GM18951 (cell line): Measurements from ENCODE around the gene PARD3B.

ENCODE experiments used
- POLR2A ChIP-seq: IDR thresholded peaks from 4 replicates; pipeline ENCODE4 v1.6.1; 2011; ENCODE audit warnings: mild to moderate bottlenecking; ENCODE audit not compliant: insufficient read length, insufficient read depth; ENCODE audit errors: extremely low read depth
- in situ Hi-C: fragments of 300-500 bp; cut with MboI; formaldehyde crosslinking; loops from one replicate; pipeline ENCODE4 v1.12.0; 2022; ENCODE audit warnings: low sequenced_read_pairs, mixed read lengths, inconsistent platforms; ENCODE audit not compliant: unreplicated experiment

The PARD3B gene

DNA sequence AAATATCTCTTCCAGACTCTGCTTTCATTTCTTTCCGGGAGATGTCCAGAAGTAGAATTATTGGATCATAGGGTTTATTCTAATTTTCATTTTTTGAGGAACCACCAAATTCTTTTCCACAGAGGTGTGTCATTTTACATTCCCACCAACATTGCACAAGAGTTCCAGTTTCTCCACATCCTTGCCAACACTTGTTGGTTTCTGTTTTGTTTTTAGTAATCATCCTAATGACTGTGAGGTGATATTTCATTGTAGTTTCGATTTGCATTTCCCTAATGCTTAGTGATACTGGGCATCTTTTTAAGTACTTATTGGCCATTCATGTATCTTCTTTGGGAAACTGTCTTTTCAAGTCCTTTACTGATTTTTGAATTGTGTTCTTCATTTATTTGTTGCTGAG is 513.1 kb downstream of the PARD3B start:
- TF ChIP-seq POLR2A: no peak
- in situ Hi-C loops: no loop called here

DNA sequence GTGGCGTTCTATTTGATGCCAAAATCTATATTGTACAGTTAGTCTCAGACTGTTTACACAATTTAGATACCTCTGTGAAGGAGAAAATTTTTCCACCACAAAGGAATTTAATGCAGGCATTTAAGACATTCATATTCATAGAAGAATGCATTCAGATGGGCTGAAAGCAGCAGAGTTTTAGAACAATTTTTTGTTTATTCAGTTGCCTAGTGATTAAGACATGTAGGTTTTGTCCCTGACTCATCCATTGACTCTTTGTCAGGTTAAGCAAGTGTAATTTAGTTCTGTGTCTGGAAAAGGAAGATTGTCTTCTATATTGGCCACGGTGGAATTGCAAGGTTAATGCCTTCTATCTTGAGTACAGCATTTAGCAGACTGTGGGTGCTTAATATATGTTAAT is 515.0 kb downstream of the PARD3B start:
- in situ Hi-C loops: no loop called here
- no peak for TF ChIP-seq POLR2A

DNA sequence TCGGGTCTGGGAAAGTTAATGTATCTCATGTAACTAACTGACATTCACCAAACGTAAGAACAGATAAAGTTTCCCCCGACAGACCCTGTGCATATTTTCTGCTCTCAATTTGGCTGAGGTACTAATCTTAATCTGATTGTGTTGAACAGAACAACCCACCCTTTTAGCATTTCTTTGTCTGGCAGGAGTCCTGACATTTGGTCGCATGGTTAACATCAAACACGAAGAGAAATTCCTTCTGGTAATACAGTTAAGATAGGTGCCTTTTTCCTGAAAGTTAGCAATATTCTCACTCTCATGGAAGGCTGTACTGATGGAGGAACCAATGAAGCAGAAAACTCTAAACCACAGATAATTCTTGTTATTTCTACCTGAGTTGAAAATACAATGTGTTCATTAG is 520.8 kb downstream of the PARD3B start:
- in situ Hi-C loops: no loop called here
- no peak for TF ChIP-seq POLR2A

DNA sequence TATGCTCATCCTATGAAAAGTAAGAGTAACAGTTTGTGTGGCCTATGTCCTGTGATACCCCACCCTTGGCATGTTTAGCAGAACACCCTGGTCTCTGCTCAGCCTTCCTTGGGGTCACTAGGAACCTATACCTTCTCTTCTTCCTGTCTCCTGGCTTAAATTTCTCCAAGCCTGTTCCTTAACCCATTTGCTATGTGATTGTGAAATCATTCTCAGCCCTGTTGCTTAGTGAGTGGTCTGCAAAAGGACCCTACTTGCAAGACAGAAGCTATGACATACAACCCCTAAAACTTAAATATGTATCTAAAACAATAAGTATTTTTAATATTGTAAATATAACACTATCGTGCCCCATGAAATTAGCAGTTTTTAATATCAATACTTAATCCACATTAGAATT is 524.7 kb downstream of the PARD3B start:
- in situ Hi-C loops: no loop called here
- no peak for TF ChIP-seq POLR2A

DNA sequence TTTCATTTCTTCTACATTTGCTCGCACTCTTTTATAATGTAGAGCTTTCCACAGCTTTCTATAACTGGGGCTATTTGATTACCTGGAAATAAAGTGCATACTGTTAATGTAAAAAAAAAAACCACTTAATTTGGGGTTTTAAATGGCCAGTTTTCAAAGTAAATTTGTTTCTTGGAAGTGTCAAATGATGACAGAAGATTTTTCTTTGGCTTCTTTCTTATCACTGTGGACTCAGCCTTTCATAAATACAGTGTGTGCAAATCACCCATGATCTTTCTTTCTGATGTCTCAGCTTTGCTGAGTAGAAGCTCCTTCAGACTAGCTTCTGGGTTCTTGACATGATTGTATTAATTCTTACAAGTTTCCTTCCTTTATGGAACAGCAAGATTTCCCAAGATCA is 525.6 kb downstream of the PARD3B start:
- in situ Hi-C loops: no loop called here
- TF ChIP-seq POLR2A: no peak

DNA sequence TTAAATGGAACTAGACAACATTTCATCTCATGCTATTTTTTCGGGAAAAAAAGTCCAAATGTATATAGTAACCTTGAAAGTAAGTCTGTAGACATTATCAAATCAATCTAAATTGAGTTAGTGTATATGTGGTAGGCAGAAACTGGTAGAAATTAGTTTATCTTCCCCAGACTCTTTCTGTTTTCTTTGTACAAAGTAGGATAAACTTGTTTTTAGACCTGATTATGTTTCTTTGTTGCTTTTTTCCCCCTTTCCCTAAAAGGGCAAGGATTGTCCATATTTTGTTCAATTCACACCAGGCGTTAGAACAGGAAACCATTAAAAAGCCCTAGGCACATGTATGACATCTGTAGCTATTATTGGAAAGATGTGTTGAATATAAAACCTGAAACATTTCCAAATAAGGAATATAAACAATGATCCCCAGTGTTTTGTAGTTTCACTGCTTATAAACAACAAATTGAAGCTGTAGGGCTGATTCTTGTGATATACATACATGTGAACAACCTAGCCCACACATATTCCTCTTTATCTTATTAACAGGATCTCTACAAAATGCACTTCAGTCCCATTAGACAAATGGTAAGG is 528.3 kb downstream of the PARD3B start:
- no peak for TF ChIP-seq POLR2A
- in situ Hi-C loops: no loop called here

DNA sequence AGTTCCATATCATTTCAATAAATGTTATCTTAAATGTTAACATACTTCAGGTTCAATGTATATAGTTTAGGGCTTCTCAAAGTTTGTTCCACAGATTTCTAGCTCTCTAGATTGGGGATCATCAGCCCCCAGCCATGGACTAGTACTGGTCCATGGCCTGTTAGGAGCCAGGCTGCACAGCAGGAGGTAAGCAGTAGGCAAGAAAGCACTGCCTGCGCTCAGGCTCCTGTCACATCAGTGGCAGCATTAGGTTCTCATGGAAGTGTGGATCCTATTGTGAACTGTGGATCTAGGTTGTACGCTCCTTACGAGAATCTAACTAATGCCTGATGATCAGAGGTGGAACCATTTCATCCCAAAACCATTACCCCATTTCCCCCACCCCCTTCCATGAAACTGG is 531.1 kb downstream of the PARD3B start:
- no peak for TF ChIP-seq POLR2A

DNA sequence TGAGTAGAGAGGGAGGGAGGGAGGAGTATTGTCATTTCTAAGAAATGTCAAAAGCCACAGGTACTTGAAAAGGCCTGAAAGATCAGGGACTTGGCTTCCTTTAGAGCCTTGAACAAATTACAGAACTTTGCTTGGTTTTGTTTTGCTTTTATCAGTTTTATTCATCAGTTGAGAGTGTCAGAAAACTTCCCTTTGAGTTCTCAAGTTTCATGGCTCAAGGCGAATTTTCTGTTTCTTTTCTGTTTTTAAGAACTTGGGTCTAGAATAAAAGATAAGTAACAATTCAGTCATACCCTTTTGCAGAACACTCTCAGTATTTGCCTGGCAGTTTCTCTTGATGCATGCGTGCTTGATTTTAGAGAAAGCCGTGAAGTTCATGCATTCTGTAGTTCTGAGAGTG is 531.9 kb downstream of the PARD3B start:
- in situ Hi-C loops: no loop called here
- no peak for TF ChIP-seq POLR2A

More for the DNA sequence above, 531.1 kb downstream of the PARD3B start:
- in situ Hi-C loops: no loop called here

DNA sequence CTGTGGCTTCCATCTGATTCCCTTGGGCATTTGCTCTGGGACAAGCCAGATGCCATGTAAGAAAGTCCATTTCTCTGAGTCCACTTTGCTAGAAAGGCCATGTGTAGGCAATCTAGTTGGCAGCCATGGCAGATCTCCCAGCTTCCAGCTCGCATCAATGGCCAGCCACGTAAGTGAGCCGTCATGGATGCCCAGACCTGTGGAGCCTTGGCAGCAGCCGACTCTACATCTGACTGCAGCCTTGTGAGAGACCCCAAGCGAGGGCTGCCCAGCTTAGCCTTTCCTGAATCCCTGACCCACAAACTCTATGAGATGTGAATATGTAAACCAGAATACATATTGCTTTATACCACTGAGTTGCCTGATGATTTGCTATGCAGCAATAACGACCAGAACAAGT is 533.5 kb downstream of the PARD3B start:
- no peak for TF ChIP-seq POLR2A
- in situ Hi-C loops: no loop called here

DNA sequence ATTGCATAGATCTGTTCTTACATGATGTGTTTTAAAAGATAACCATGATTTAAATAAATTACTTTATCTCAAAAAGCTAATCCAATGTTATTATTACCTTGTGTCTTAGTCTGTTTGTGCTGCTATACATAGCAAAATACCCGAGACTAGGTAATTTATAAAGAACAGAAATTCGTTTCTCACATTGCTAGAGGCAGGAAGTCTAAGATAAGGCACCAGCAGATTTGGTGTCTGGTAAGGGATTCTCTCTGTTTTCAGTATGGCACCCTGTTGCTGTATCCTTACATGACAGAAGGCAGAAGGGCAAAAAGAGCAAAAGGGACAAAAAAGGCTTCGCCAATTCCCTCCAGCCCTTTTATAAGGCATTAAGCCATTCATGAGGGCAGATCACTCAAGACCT is 533.9 kb downstream of the PARD3B start:
- no peak for TF ChIP-seq POLR2A
- in situ Hi-C loops: no loop called here

DNA sequence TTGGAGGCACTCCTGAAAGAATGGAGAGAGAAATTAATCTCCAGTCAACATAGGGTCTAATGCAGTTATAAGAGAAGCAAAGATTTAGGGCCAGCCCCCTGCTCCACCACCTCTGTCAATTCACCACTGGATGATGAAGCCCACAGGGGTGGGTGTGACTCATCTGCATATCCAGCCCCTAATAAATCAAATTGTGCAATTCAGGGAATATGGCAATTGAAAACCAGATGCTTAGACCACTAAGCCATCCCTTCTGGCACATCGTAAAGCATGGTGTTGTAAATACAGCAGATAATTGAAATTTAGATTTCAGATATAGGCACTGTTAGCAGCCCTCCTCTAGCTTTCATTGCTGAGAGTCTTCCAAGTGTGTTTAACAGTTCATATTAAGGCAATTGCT is 541.4 kb downstream of the PARD3B start:
- in situ Hi-C loops: no loop called here
- TF ChIP-seq POLR2A: no peak

DNA sequence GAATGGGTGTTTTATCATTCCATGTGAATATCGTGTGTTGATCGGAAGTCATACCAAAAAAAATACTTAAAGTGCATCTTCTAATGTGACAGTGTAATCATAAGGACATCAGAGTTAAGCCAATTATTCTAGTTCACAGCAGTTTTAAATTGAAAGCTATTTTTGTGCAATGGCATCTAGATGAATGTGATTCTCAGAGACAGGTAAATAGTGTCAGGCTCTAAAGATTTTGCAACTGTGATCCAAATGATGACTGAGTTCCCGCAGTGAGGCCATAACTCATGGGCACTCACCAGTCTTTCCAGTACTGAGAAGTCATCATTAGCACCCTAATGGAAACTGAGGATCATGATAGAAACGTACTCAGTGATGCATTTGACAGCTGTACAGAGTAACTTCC is 542.6 kb downstream of the PARD3B start:
- TF ChIP-seq POLR2A: no peak
- in situ Hi-C loops: no loop called here

DNA sequence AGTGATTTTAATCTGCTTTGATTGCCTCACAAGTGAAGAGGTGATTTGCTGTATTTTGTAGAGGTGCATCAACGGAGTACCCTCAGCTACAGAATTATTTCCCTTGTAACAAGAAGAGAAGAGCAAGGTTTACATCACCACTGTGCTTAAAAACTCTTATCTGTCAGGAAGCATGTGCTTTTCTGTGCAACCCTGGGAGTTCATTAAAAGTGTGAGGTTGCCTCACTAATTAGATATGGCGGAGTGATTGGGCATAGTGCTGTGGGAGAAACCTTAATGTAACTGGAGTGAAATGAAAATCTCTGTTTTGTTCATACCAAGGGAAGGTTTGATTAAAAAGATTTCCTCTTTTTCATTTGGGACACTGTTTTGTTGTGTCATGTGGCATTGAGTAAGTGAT is 544.7 kb downstream of the PARD3B start:
- in situ Hi-C loops: no loop called here
- no peak for TF ChIP-seq POLR2A

DNA sequence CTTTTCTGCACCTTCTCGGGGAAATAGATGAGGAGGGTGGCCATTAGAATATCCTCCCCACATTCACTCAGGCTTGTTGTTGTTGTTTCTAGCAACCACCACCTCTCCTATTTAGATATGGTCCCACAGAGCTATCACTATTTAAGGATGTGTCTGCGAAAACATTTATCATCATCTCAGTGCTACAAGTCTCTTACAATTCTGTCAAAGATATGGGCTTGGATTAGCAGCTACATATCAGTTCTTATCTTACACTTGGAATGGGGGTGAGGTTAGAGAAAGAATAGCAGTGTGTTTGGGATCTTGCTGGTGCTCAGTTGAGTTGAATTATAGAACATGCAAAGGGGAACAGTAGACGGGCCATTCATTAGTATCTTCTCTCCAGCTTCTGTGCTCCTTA is 546.1 kb downstream of the PARD3B start:
- in situ Hi-C loops: no loop called here
- no peak for TF ChIP-seq POLR2A

DNA sequence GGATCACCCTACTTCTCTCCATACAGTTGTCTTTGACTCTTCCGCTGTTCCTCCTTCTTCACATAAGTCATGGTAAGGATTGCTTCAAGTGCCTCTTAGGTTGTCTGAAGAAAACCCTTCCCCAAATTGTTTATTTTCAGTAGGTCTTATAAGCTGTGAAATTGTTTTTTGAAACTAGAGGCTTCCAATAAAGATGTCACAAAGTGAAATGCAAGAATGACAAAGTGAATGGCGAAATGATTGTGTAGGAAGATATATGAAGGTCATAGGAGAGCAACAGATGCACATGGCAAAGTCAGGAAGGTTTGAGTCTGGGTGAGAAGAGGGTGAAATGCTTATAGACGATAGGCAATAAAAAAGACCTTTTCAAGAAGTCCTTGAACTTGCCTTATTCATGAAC is 548.8 kb downstream of the PARD3B start:
- no peak for TF ChIP-seq POLR2A
- in situ Hi-C loops: no loop called here
